HepG2 (cell line): ENCODE data around the gene SLX9. TPM values are rescaled to one million over a fixed set of nuclear protein-coding genes. Genes with fewer than 3 reads are reported as not detected.
"Not testable (repeated sequence)": the region's sequence is repeated elsewhere in the genome, so short reads cannot be mapped to it uniquely, and the experiment has no call there.

Experiments used
- ARNTL ChIP-seq: sonication (generic); formaldehyde crosslinking; IDR thresholded peaks from 2 replicates; pipeline ENCODE4 v1.4.0; 2020; ENCODE audit warnings: mild to moderate bottlenecking, missing genetic modification reagents
- EP300 ChIP-seq, 3 experiments: sonication (generic) in 1 of 3; formaldehyde crosslinking in 1 of 3; IDR thresholded peaks; 2 replicates each; pipeline versions ENCODE4 v1.5.1 to v1.6.1; 2011 to 2020; ENCODE audit warnings: low read depth in 2 of 3, low read length in 2 of 3, borderline replicate concordance in 1 of 3, improper control_type of control experiment in 1 of 3, mild to moderate bottlenecking in 1 of 3, missing genetic modification reagents in 1 of 3, moderate library complexity in 1 of 3
- KAT8 ChIP-seq: IDR thresholded peaks from 2 replicates; pipeline ENCODE4 v1.6.1; 2016; ENCODE audit warnings: missing genetic modification reagents, missing compliant biosample characterization
- KDM5A ChIP-seq: fragments of 200-600 bp; sonication (generic); IDR thresholded peaks from 2 replicates; pipeline ENCODE4 v1.7.0; 2018; ENCODE audit warnings: antibody characterized with exemption, mild to moderate bottlenecking, low read length, borderline replicate concordance
- MEIS1 ChIP-seq: sonication (generic); formaldehyde crosslinking; IDR thresholded peaks from 2 replicates; pipeline ENCODE4 v1.9.0; 2021; ENCODE audit warnings: mild to moderate bottlenecking, missing genetic modification reagents, moderate library complexity, borderline replicate concordance
- MIXL1 ChIP-seq: IDR thresholded peaks from 2 replicates; pipeline ENCODE4 v1.6.1; 2016
- PATZ1 ChIP-seq: sonication (generic); formaldehyde crosslinking; IDR thresholded peaks from 2 replicates; pipeline ENCODE4 v1.4.0; 2020; ENCODE audit warnings: missing genetic modification reagents
- RBFOX2 ChIP-seq: fragments of 200-400 bp; formaldehyde crosslinking; IDR thresholded peaks from 2 replicates; pipeline ENCODE4 v1.6.1; 2017; ENCODE audit warnings: low read depth, mild to moderate bottlenecking, low read length
- SOX6 ChIP-seq, 2 experiments: fragments of 450-650 bp in 1 of 2; sonication (generic) in 1 of 2; formaldehyde crosslinking in 1 of 2; IDR thresholded peaks; 2 replicates each; pipeline versions ENCODE4 v1.4.0 to v1.6.1; 2017 to 2020; ENCODE audit warnings: antibody characterized with exemption in 1 of 2, mild to moderate bottlenecking in 1 of 2, missing genetic modification reagents in 1 of 2
- TEAD3 ChIP-seq: optimal IDR thresholded peaks from 2 replicates; pipeline ENCODE3; 2016; ENCODE audit warnings: borderline replicate concordance
- TGIF2 ChIP-seq: IDR thresholded peaks from 2 replicates; pipeline ENCODE4 v1.6.1; 2016; ENCODE audit warnings: control low read depth, missing compliant biosample characterization
- THAP11 ChIP-seq: IDR thresholded peaks from 2 replicates; pipeline ENCODE4 v1.6.1; 2016; ENCODE audit warnings: missing biosample characterization, missing genetic modification reagents
- ZNF414 ChIP-seq: sonication (generic); formaldehyde crosslinking; IDR thresholded peaks from 2 replicates; pipeline ENCODE4 v1.5.0; 2020; ENCODE audit warnings: missing genetic modification reagents
- ZNF740 ChIP-seq: sonication (generic); formaldehyde crosslinking; IDR thresholded peaks from 2 replicates; pipeline ENCODE4 v1.4.0; 2020; ENCODE audit warnings: missing genetic modification reagents
- ZSCAN25 ChIP-seq: sonication (generic); formaldehyde crosslinking; IDR thresholded peaks from 2 replicates; pipeline ENCODE4 v1.8.0; 2022; ENCODE audit warnings: mild to moderate bottlenecking, missing genetic modification reagents
- polyA plus RNA-seq, 8 experiments: library from polyadenylated mRNA; depleted of rRNA in 3 of 8; stranded (reverse) in 7 of 8; unstranded in 1 of 8; fragments of >200 nt; fragmentation: Illumina TruSeq in 4 of 8; extraction: Trizol in 4 of 8; gene quantifications; 2 replicates each; pipeline versions ENCODE4 v1.2.1 to v1.2.3, GENCODE V29; 2011 to 2016; ENCODE audit warnings: low read depth in 4 of 8, missing spikeins in 1 of 8, mixed read lengths in 1 of 8; ENCODE audit not compliant: insufficient read depth in 1 of 8
- total RNA-seq, 5 experiments: library from RNA; depleted of rRNA; stranded (reverse); fragments of >200 nt; fragmentation: Illumina TruSeq; extraction: Trizol; gene quantifications; 2 replicates each; pipeline ENCODE4 v1.2.3, GENCODE V29; 2016; ENCODE audit warnings: low read depth in 1 of 5
- TF ChIP-seq, protein P1 (sequence below): IDR thresholded peaks from 2 replicates; pipeline ENCODE4 v1.4.0; 2020; ENCODE audit warnings: mild to moderate bottlenecking, missing genetic modification reagents
- TF ChIP-seq, protein P2 (sequence below): sonication (generic); formaldehyde crosslinking; IDR thresholded peaks from 2 replicates; pipeline ENCODE4 v1.8.0; 2022; ENCODE audit warnings: missing genetic modification reagents, mild to moderate bottlenecking, borderline replicate concordance

The SLX9 gene
- total and polyA plus RNA-seq, 2 of the 13 experiments (the other 11 are each of a cell fraction or from before 2014, with no cell fraction given), result 21.0 to 47.1 TPM

GRCh38 chr21:44912506-44913412, 27.1 kb upstream of the SLX9 start (continued):
- peak; percentile 33 for TF ChIP-seq TEAD3 (CRISPR knock-in tag)
- TF ChIP-seq, protein P1, sequence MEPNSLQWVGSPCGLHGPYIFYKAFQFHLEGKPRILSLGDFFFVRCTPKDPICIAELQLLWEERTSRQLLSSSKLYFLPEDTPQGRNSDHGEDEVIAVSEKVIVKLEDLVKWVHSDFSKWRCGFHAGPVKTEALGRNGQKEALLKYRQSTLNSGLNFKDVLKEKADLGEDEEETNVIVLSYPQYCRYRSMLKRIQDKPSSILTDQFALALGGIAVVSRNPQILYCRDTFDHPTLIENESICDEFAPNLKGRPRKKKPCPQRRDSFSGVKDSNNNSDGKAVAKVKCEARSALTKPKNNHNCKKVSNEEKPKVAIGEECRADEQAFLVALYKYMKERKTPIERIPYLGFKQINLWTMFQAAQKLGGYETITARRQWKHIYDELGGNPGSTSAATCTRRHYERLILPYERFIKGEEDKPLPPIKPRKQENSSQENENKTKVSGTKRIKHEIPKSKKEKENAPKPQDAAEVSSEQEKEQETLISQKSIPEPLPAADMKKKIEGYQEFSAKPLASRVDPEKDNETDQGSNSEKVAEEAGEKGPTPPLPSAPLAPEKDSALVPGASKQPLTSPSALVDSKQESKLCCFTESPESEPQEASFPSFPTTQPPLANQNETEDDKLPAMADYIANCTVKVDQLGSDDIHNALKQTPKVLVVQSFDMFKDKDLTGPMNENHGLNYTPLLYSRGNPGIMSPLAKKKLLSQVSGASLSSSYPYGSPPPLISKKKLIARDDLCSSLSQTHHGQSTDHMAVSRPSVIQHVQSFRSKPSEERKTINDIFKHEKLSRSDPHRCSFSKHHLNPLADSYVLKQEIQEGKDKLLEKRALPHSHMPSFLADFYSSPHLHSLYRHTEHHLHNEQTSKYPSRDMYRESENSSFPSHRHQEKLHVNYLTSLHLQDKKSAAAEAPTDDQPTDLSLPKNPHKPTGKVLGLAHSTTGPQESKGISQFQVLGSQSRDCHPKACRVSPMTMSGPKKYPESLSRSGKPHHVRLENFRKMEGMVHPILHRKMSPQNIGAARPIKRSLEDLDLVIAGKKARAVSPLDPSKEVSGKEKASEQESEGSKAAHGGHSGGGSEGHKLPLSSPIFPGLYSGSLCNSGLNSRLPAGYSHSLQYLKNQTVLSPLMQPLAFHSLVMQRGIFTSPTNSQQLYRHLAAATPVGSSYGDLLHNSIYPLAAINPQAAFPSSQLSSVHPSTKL (CRISPR knock-in tag), result peak; percentile 87
- not testable (repeated sequence) for TF ChIP-seq SOX6 (IDR thresholded peaks at IDR 0.05); EP300 (CRISPR knock-in tag; IDR thresholded peaks at IDR 0.05; ENCODE audit: borderline replicate concordance)
- peak; percentile 74 for TF ChIP-seq SOX6 (CRISPR knock-in tag; IDR thresholded peaks at IDR 0.05)
- TF ChIP-seq MEIS1 (CRISPR knock-in tag), result peak; percentile 11; the same call in 1 of the 2 replicates
- TF ChIP-seq EP300 (IDR thresholded peaks at IDR 0.05; ENCODE audit: low read depth in 2 of 2, low read length in 2 of 2), result peak in 1 of 2 experiments; percentile 44; a peak in 2 of 4 replicates
- TF ChIP-seq ARNTL, result peak; percentile 74
- peak; percentile 26; the same call in 1 of the 2 replicates for TF ChIP-seq THAP11 (CRISPR knock-in tag)
- TF ChIP-seq ZSCAN25, result peak; percentile 54; the same call in 1 of the 2 replicates
- TF ChIP-seq, protein P2, sequence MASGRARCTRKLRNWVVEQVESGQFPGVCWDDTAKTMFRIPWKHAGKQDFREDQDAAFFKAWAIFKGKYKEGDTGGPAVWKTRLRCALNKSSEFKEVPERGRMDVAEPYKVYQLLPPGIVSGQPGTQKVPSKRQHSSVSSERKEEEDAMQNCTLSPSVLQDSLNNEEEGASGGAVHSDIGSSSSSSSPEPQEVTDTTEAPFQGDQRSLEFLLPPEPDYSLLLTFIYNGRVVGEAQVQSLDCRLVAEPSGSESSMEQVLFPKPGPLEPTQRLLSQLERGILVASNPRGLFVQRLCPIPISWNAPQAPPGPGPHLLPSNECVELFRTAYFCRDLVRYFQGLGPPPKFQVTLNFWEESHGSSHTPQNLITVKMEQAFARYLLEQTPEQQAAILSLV (CRISPR knock-in tag), result peak; percentile 49; the same call in 1 of the 2 replicates
- TF ChIP-seq RBFOX2, result peak; percentile 76
- 0 out of 2 replicates have a peak, but pooled peaks have one; percentile 48 for TF ChIP-seq TGIF2
- peak; percentile 33; the same call in 1 of the 2 replicates for TF ChIP-seq MIXL1 (CRISPR knock-in tag)
- TF ChIP-seq KAT8, result peak; percentile 48
- TF ChIP-seq PATZ1 (CRISPR knock-in tag), result peak; percentile 82
- peak; percentile 62; the same call in 1 of the 2 replicates for TF ChIP-seq ZNF414 (CRISPR knock-in tag)
- 0 out of 2 replicates have a peak, but pooled peaks have one; percentile 31 for TF ChIP-seq KDM5A
- TF ChIP-seq ZNF740 (CRISPR knock-in tag), result 0 out of 2 replicates have a peak, but pooled peaks have one; percentile 14
